Measurements from ENCODE around the gene PLEKHG5.

GRCh38 chr1:6441586-6441985 is 49.9 kb downstream of the PLEKHG5 start:
- TF ChIP-seq POLR2AphosphoS5 (IDR thresholded peaks at IDR 0.05), result no peak
- TF ChIP-seq, protein P1, sequence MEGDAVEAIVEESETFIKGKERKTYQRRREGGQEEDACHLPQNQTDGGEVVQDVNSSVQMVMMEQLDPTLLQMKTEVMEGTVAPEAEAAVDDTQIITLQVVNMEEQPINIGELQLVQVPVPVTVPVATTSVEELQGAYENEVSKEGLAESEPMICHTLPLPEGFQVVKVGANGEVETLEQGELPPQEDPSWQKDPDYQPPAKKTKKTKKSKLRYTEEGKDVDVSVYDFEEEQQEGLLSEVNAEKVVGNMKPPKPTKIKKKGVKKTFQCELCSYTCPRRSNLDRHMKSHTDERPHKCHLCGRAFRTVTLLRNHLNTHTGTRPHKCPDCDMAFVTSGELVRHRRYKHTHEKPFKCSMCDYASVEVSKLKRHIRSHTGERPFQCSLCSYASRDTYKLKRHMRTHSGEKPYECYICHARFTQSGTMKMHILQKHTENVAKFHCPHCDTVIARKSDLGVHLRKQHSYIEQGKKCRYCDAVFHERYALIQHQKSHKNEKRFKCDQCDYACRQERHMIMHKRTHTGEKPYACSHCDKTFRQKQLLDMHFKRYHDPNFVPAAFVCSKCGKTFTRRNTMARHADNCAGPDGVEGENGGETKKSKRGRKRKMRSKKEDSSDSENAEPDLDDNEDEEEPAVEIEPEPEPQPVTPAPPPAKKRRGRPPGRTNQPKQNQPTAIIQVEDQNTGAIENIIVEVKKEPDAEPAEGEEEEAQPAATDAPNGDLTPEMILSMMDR (IDR thresholded peaks at IDR 0.05 in 8 of 11, conservative IDR thresholded peaks at IDR 0.05 in 3 of 11), result no peak

All from spleen (tissue), 7 donors.